ENCODE measurements around the gene HPX. TPM values are rescaled to one million over a fixed set of nuclear protein-coding genes. Genes with fewer than 3 reads are reported as not detected.

Gene HPX
- total and polyA plus RNA-seq, 2 of the 4 experiments (the other 2 are of a cell fraction) = 0.36 to 1.4 TPM

DNA sequence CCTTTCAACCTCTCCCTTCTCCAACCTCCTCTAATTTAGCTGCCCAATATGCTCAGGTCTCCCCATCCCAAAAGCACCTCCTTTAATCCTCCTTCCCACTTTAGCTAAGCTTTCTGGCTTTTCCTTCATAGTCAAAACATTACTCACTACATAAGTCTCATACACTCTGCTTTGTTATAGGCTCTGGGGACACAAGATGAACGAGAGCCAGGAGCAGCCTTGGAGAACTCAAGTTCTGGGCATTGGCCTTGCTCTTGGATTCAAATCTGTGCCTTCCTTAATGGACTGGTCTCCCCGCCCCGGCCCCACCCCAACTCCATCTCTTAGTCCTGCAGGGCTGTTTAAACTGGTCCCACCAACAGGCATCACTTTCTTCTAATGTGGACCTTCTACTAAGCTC is 11.4 kb upstream of the HPX start:
- no peak overlapping the region for H3K23ac ChIP-seq (ENCODE audit: low read depth, low read length)
- no peak overlapping the region for H2AK9ac ChIP-seq (replicated peaks; ENCODE audit: low read depth, low read length, poor library complexity)
- H3K4me1 ChIP-seq (ENCODE audit: control insufficient read depth, insufficient read depth, low read length) = no peaks in the 10 kb centered on the region
- peak; percentile 19 for DNase-seq
- dilution Hi-C loops (cut with HindIII; ENCODE audit: low sequenced_read_pairs, unreplicated experiment) (no loop called here), intact Hi-C loops (cut with micrococcal nuclease) (no loop called here), in situ Hi-C loops (cut with MboI; ENCODE audit: low sequenced_read_pairs) (no loop called here)
- no peak overlapping the region for H3K4me3 ChIP-seq (ENCODE audit: insufficient read depth, low read depth, low read length)
- no peak overlapping the region for H2BK5ac ChIP-seq (ENCODE audit: low read depth, low read length, poor library complexity, severe bottlenecking)
- no peak overlapping the region for H2BK20ac ChIP-seq (ENCODE audit: low read depth, low read length)
- H2AFZ ChIP-seq (replicated peaks; ENCODE audit: low read length, poor library complexity) = no peak overlapping the region
- no peak overlapping the region for H4K91ac ChIP-seq (ENCODE audit: insufficient read depth, low read depth, low read length)
- no peaks in the 10 kb centered on the region for H3K27me3 ChIP-seq (ENCODE audit: control insufficient read depth, insufficient read depth, low read length)
- WGBS, 2 experiments (ENCODE audit: extremely low coverage in 2 of 2, insufficient read length in 1 of 2) = 80% methylated on average over 1 of the region's 3 CpGs; no CpG with 5 or more reads in 1 of the 2 experiments
- no peak overlapping the region for H3K14ac ChIP-seq (replicated peaks; ENCODE audit: low read depth, low read length)
- H3K4ac ChIP-seq (ENCODE audit: low read depth, low read length) = no peak overlapping the region
- no peaks in the 10 kb centered on the region for H3K9me3 ChIP-seq (ENCODE audit: control insufficient read depth, insufficient read depth, low read length)
- no TSS peak for BruUV-seq (replicated peaks)
- H4K8ac ChIP-seq (ENCODE audit: low read depth in 2 of 2, low read length in 2 of 2) = no peak overlapping the region
- ChIA-PET POLR2A (ENCODE audit: unreplicated experiment) (interaction anchor here (0.6 kb wide), 1 partner anchor 60 kb away, joined by 15 read pairs; no protein-coding TSS in a partner anchor), CTCF (interaction anchor here (1.7 to 2.6 kb wide), 2 partner anchors 9 to 73 kb away, joined by 7 to 11 read pairs; no protein-coding TSS in a partner anchor)
- no peak overlapping the region for H3K9ac ChIP-seq (ENCODE audit: low read depth, low read length)
- H3K27ac ChIP-seq (ENCODE audit: insufficient read depth, low read length) = no peak overlapping the region
- H4K20me1 ChIP-seq (ENCODE audit: insufficient read depth, low read length) = no peaks in the 10 kb centered on the region; the same call in 1 of the 2 replicates
- no peak overlapping the region for H3K56ac ChIP-seq (ENCODE audit: extremely low read depth, insufficient read depth, low read length)
- H2AK5ac ChIP-seq (ENCODE audit: low read depth, low read length) = no peak overlapping the region
- H2BK120ac ChIP-seq (ENCODE audit: low read depth, low read length) = no peak overlapping the region
- H4K5ac ChIP-seq (ENCODE audit: low read depth, low read length) = no peak overlapping the region
- no peak overlapping the region for H3K18ac ChIP-seq (ENCODE audit: low read depth, low read length)
- peak; percentile 51 for ATAC-seq (ENCODE audit: low read depth)
- peaks cover 4% of the 10 kb centered on the region; the same call in 1 of the 2 replicates for H3K9me1 ChIP-seq (ENCODE audit: insufficient read depth, low read length)
- peaks cover 52% of the 10 kb centered on the region for H3K36me3 ChIP-seq (ENCODE audit: control insufficient read depth, insufficient read depth, low read length)
- H3K79me1 ChIP-seq (ENCODE audit: low read depth in 1 of 2, low read length in 2 of 2) = peaks cover 0 to 4% of the 10 kb centered on the region in 2 experiments; a peak in 2 of 4 replicates
- H3K4me2 ChIP-seq (ENCODE audit: low read depth, low read length) = no peak overlapping the region
- TF ChIP-seq BHLHE40 (IDR thresholded peaks at IDR 0.05; ENCODE audit: low read depth, low read length) = no peak
- no peak for TF ChIP-seq MXI1 (IDR thresholded peaks at IDR 0.05; ENCODE audit: borderline replicate concordance, low read depth, low read length)
- no peak for TF ChIP-seq CTCF (conservative IDR thresholded peaks at IDR 0.05; ENCODE audit: low read depth, low read length)
- TF ChIP-seq RAD21 (IDR thresholded peaks at IDR 0.05; ENCODE audit: low read length) = no peak
- TF ChIP-seq MAFK (IDR thresholded peaks at IDR 0.05; ENCODE audit: low read depth, low read length) = no peak
- TF ChIP-seq FOS (IDR thresholded peaks at IDR 0.05; ENCODE audit: low read depth, low read length) = no peak
- TF ChIP-seq SMC3 (IDR thresholded peaks at IDR 0.05; ENCODE audit: low read depth, low read length) = no peak
- TF ChIP-seq RCOR1 (IDR thresholded peaks at IDR 0.05; ENCODE audit: insufficient replicate concordance, low read length) = no peak
- no peak for TF ChIP-seq RFX5 (IDR thresholded peaks at IDR 0.05; ENCODE audit: low read depth, low read length)
- no peak for TF ChIP-seq POLR2A (IDR thresholded peaks at IDR 0.05; ENCODE audit: low read depth, low read length)
- no peak for TF ChIP-seq CHD1 (IDR thresholded peaks at IDR 0.05; ENCODE audit: low read depth, low read length)
- TF ChIP-seq, protein P1, sequence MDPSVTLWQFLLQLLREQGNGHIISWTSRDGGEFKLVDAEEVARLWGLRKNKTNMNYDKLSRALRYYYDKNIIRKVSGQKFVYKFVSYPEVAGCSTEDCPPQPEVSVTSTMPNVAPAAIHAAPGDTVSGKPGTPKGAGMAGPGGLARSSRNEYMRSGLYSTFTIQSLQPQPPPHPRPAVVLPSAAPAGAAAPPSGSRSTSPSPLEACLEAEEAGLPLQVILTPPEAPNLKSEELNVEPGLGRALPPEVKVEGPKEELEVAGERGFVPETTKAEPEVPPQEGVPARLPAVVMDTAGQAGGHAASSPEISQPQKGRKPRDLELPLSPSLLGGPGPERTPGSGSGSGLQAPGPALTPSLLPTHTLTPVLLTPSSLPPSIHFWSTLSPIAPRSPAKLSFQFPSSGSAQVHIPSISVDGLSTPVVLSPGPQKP (IDR thresholded peaks at IDR 0.05; ENCODE audit: borderline replicate concordance, low read depth, low read length) = no peak
- no peak for TF ChIP-seq MAZ (IDR thresholded peaks at IDR 0.05; ENCODE audit: borderline replicate concordance, low read depth, low read length)
- no peak for TF ChIP-seq NFE2L2 (IDR thresholded peaks at IDR 0.05; ENCODE audit: low read depth, low read length)
- no peak for TF ChIP-seq CEBPB (IDR thresholded peaks at IDR 0.05; ENCODE audit: low read depth, low read length)
- TF ChIP-seq, protein P2, sequence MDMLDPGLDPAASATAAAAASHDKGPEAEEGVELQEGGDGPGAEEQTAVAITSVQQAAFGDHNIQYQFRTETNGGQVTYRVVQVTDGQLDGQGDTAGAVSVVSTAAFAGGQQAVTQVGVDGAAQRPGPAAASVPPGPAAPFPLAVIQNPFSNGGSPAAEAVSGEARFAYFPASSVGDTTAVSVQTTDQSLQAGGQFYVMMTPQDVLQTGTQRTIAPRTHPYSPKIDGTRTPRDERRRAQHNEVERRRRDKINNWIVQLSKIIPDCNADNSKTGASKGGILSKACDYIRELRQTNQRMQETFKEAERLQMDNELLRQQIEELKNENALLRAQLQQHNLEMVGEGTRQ (IDR thresholded peaks at IDR 0.05; ENCODE audit: low read depth, low read length) = no peak
- H2BK15ac ChIP-seq (ENCODE audit: low read depth, low read length) = no peak overlapping the region
